Measurements from ENCODE around the gene FAM171A2. TPM values are rescaled to one million over a fixed set of nuclear protein-coding genes. Genes with fewer than 3 reads are reported as not detected.

Gene FAM171A2
- total and polyA plus RNA-seq, 2 of the 4 experiments (the other 2 are of a cell fraction), result 3.2 to 5.9 TPM

Small RNA genes lying within 50 kb of the gene (microRNA-seq; reads per million reads assigned to microRNA genes)
- not detected for gene RF00012 (ENCODE audit: insufficient read depth, insufficient read length)
- not detected for gene RN7SL258P (ENCODE audit: insufficient read depth, insufficient read length)
- not detected for gene RNU6-453P (ENCODE audit: insufficient read depth, insufficient read length)

Small RNA genes lying within 50 kb of the gene (small RNA-seq; reads per million reads assigned to genes)
- gene RF00012 (0 to 0.04 (median 0) reads per million in 5 experiments), gene RN7SL258P (0 reads per million in 5 experiments), gene RNU6-453P (0 to 7.2 (median 0.16) reads per million in 5 experiments)

Other genes starting within 250 kb of the FAM171A2 start
- 61.3 and 71.4 TPM in 2 replicates for gene HDAC5, start 240.2 kb downstream of the FAM171A2 start, total RNA-seq (2012; rRNA removed)
- gene HDAC5, start 240.2 kb downstream of the FAM171A2 start, polyA plus RNA-seq (2012; rRNA removed), result 47.0 and 50.0 TPM in 2 replicates
- gene HROB, start 221.9 kb downstream of the FAM171A2 start, total RNA-seq (2012; rRNA removed), result 2.8 and 3.2 TPM in 2 replicates
- 4.0 and 4.4 TPM in 2 replicates for gene HROB, start 221.9 kb downstream of the FAM171A2 start, polyA plus RNA-seq (2012; rRNA removed)
- gene ASB16, start 193.1 kb downstream of the FAM171A2 start, total RNA-seq (2012; rRNA removed), result not detected in 2 replicates
- 0.05 and 0.06 TPM in 2 replicates for gene ASB16, start 193.1 kb downstream of the FAM171A2 start, polyA plus RNA-seq (2012; rRNA removed)
- gene TMUB2, start 176.9 kb downstream of the FAM171A2 start, total RNA-seq (2012; rRNA removed), result 16.5 and 17.8 TPM in 2 replicates
- 42.5 and 43.6 TPM in 2 replicates for gene TMUB2, start 176.9 kb downstream of the FAM171A2 start, polyA plus RNA-seq (2012; rRNA removed)
- 17.2 and 17.5 TPM in 2 replicates for gene ATXN7L3, start 164.0 kb downstream of the FAM171A2 start, total RNA-seq (2012; rRNA removed)
- 38.3 and 40.9 TPM in 2 replicates for gene ATXN7L3, start 164.0 kb downstream of the FAM171A2 start, polyA plus RNA-seq (2012; rRNA removed)
- gene UBTF, start 144.2 kb downstream of the FAM171A2 start, total RNA-seq (2012; rRNA removed), result 42.1 and 49.4 TPM in 2 replicates
- 25.6 and 29.7 TPM in 2 replicates for gene UBTF, start 144.2 kb downstream of the FAM171A2 start, polyA plus RNA-seq (2012; rRNA removed)
- not detected in 2 replicates for gene SLC4A1, start 95.7 kb downstream of the FAM171A2 start, total RNA-seq (2012; rRNA removed)
- gene SLC4A1, start 95.7 kb downstream of the FAM171A2 start, polyA plus RNA-seq (2012; rRNA removed), result not detected in 2 replicates
- gene RUNDC3A, start 55.3 kb downstream of the FAM171A2 start, total RNA-seq (2012; rRNA removed), result under 0.01 TPM in 2 replicates
- gene RUNDC3A, start 55.3 kb downstream of the FAM171A2 start, polyA plus RNA-seq (2012; rRNA removed), result 0.07 and 0.34 TPM in 2 replicates
- 49.1 and 49.2 TPM in 2 replicates for gene SLC25A39, start 39.0 kb downstream of the FAM171A2 start, total RNA-seq (2012; rRNA removed)
- gene SLC25A39, start 39.0 kb downstream of the FAM171A2 start, polyA plus RNA-seq (2012; rRNA removed), result 99.7 and 119 TPM in 2 replicates
- gene GRN, start 18.6 kb downstream of the FAM171A2 start, total RNA-seq (2012; rRNA removed), result 38.9 and 39.2 TPM in 2 replicates
- 494 and 588 TPM in 2 replicates for gene GRN, start 18.6 kb downstream of the FAM171A2 start, polyA plus RNA-seq (2012; rRNA removed)
- under 0.01 TPM in 2 replicates for gene ITGA2B, start 25.8 kb upstream of the FAM171A2 start, total RNA-seq (2012; rRNA removed)
- gene ITGA2B, start 25.8 kb upstream of the FAM171A2 start, polyA plus RNA-seq (2012; rRNA removed), result 0.22 and 0.26 TPM in 2 replicates
- 8.8 and 13.3 TPM in 2 replicates for gene GPATCH8, start 139.6 kb upstream of the FAM171A2 start, total RNA-seq (2012; rRNA removed)
- 13.2 and 13.4 TPM in 2 replicates for gene GPATCH8, start 139.6 kb upstream of the FAM171A2 start, polyA plus RNA-seq (2012; rRNA removed)
- 21.3 and 22.8 TPM in 2 replicates for gene FZD2, start 193.6 kb upstream of the FAM171A2 start, total RNA-seq (2012; rRNA removed)
- 130 and 133 TPM in 2 replicates for gene FZD2, start 193.6 kb upstream of the FAM171A2 start, polyA plus RNA-seq (2012; rRNA removed)

All from IMR-90 (cell line).